NCI-H510A (cell line): ENCODE measurements around the gene SP110.
"Not testable (repeated sequence)": the region's sequence is repeated elsewhere in the genome, so short reads cannot be mapped to it uniquely, and the experiment has no call there.

ENCODE experiments used
- DNase-seq: peaks from one replicate; lab custom pipeline; 2025; lab: John Stamatoyannopoulos, UW

SP110 gene

GRCh38 chr2:230124757-230125431, 94.9 kb downstream of the SP110 start:
- DNase-seq = no peak

GRCh38 chr2:230124235-230124634, 95.5 kb downstream of the SP110 start:
- DNase-seq = no peak

GRCh38 chr2:230120376-230120775, 99.4 kb downstream of the SP110 start:
- not testable (repeated sequence) for DNase-seq

- DNase-seq = not testable (repeated sequence)
Observed at GRCh38 chr2:230119827-230120226, 100.0 kb downstream of the SP110 start.
